Stimulated activated CD4-positive, alpha-beta T cell treated with anti-CD3 and anti-CD28 coated beads, Interleukin-15, amount 100 ng/mL, for 1 hour (primary cell): ENCODE results near the gene RBMX.
"Not testable (repeated sequence)": the region's sequence is repeated elsewhere in the genome, so short reads cannot be mapped to it uniquely, and the experiment has no call there.

Source experiments
- DNase-seq, 2 donors: peaks; one replicate each; pipeline ENCODE4 v3.0.0-alpha.2; 2020; ENCODE audit warnings: low read depth in 1 of 2, low spot score in 1 of 2

Gene RBMX

DNA sequence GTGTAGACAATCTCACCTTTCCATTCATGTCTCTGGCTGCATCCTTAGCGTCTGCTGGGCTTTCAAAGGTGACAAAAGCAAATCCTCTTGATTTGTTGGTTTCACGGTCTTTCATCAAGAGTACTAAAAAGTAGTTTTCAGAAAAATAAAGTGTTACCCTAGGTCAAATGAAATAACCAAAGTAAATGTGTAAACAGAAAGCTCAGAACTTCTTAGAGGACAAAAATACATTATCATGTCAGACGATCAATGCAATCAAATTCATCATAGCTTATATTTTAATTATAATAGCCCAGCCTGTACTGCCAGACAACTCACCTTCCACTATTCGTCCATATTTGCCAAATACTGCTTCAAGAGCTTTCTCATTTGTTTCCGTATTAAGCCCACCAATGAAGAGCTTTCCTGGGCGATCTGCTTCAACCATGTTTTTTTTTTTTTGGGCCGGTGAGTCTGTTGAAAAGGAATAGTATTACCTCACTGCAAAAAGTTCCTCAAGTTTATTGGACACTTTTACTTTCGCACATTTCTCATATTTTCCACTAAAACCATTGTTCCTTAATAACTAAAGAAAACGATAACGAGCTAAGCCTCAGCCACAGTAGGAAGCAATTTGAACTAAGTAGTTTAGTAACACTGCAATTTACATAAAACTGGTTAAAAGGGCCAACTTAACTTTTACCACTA, 1.4 kb downstream of the RBMX start:
- no peak for DNase-seq

DNA sequence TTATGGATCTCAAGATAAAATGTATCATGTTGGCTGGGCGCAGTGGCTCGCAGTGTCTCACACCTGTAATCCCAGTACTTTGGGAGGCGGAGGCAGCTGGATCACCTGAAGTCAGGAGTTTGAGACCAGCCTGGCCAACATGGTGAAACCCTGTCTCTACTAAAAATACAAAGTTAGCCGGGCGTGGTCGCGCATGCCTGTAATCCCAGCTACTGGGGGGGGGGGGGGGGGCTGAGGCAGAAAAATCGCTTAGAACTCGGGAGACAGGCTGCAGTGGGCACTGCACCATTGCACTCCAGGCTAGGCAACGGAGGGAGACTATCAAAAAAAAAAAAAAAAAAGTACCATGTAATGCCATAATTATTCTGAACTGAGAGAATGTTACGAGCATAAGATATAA, 2.1 kb downstream of the RBMX start:
- DNase-seq = no peak

DNA sequence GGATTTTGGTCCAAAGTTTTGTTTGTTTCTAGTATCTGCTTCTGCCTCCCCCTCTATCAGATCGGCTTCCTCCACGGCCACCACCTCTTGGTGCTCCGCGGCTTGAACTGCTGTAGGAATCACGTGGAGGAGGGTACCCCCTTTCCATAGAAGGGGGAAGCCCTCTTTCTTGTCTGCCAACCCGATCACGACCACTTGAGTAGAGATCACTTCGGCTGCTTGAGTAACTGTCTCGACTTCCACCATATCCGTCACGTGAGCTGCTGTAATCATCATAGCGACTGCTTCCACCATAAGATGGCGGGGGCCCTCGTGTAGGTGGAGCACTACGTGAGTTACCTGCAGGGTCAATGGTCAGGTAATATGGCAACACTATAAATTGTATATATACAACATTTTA, 6.4 kb downstream of the RBMX start:
- not testable (repeated sequence) for DNase-seq

- not testable (repeated sequence) for DNase-seq
These were observed 7.3 kb downstream of the RBMX start for GRCh38 chrX:136873210-136873609.

DNA sequence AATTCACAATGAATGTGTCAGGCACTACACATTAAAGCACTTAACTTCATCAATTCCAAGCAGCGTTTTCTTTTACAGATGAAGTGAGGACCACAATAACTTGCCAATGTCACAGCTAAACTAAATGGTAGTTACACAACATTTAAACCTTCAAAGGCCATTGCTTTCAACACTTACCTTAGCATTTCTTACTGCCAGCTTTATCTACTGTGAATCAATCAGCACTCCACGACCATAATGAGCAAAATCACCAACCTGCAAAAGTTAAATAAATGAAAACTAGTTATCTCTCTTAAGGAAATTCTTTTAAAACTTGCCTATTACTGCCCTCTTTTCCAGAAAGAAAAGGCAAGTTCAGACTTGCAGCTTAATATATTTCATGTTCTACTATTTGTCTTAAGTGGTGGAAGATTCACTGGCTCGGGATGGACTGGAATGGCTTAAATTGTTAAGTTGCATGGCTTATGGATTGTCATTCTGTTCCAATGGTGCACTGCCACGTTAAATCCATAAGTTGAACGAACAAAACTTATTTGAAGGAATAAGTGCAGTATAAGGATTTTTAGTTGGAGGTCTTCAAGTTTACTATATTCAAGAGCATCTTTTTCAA, 8.3 kb downstream of the RBMX start:
- DNase-seq = no peak

GRCh38 chrX:136870064-136870463, 10.5 kb downstream of the RBMX start:
- DNase-seq = no peak

DNA sequence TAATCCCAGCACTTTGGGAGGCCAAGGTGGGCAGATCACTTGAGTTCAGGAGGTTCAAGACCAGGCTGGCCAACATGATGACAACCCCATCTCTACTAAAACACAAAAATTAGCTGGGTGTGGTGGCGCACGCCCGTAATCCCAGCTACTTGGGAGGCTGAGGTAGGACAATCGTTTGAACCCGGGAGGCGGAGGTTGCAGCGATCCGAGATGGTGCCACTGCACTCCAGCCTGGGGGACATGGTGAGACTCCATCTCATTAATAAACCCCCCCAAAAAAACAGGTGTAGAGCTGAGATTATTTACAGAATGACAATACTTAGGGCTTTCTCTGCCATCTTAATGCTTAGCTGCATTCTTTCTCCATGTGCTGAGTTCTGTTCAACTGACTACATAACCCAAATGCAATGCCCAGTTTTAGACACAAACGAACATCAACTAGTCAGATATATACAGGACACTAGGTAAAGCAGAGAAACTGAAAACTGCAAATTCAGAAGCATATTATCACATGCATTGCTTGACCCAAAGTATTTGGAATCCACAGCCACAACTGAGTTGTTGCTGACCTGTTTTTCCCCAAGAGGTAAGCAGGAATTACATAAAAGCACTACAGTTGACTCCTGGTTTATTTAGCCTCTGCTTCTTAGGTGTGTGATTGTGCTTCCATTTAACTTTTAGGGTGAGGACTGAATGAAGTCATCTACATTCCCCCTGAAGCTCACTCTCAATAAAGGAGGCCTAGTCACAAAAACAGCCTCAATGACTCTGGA, 12.1 kb downstream of the RBMX start:
- no peak for DNase-seq

DNA sequence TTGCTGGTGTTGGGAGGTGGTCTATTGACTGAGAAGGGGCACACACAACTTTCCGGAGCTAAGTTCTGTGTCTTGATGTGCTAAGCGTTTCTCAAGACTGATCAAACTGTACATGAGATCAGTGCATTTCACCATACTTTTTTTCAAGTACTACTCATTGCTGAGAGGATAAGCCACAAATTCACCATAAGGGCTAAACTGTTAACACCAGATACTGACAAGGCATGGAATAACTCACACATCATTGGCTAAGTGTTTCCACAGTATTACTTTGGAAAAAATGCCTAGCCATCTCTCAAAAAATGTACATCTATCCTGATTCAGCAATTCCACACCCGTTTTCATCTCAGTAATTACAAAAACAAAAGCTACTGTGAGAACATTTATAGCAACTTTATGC, 13.0 kb downstream of the RBMX start:
- no peak for DNase-seq

GRCh38 chrX:136867096-136867491, 13.4 kb downstream of the RBMX start:
- no peak for DNase-seq

GRCh38 chrX:136866337-136867095, 14.0 kb downstream of the RBMX start:
- no peak for DNase-seq

DNA sequence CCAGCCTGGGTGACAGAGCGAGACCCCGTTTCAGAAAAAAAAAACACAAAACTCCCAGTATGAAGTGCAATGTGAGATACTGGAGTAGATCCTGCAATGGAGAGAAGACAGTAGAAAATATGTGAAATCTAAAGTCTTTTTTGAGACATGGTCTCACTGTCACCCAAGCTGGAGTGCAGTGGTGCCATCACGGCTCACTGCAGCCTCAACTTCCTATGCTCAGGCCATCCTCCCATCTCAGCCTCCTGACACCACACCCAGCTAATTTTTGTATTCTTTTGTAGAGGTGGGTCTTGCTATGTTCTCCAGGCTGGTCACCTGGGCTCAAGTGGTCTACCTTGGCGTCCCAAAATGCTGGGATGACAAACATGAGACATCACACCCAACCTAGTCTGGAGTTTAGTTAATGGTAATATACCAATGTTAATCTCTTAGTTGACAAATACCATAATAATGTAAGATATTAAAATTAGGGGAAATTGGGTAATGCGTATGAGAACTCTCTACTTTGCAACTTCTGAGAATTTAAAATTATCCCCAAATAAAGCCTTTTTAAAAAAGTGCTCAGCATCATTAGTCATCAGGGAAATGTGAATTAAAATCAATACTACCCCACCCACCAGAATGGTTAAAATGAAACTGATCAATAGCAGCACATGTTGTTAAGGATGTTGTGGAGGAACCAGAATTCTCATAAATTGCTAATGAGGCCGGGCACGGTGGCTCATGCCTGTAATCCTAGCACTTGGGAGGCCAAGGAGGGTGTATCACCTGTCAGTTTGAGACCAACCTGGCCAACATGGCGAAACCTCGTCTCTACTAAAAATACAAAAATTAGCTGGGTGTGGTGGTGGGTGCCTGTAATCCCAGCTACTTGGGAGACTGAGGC, 15.0 kb downstream of the RBMX start:
- no peak for DNase-seq

DNA sequence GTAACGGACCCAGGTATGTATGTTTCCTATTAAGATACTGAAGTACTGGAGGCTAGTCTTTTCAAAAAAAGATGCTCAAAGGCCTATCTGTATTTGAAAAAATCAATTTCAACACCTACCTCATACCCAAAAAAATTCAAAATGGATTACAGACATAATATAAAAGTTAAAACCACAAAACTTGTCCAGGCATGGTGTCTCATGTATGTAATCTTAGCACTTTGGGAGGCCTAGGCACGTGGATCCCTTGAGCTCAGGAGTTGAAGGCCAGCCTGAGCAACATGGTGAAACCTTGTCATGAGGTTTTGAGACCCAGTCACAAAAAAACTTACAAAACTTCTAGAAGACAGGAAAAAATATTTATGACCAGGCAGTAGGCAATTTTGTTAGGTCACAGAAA, 16.7 kb downstream of the RBMX start:
- DNase-seq = no peak

DNA sequence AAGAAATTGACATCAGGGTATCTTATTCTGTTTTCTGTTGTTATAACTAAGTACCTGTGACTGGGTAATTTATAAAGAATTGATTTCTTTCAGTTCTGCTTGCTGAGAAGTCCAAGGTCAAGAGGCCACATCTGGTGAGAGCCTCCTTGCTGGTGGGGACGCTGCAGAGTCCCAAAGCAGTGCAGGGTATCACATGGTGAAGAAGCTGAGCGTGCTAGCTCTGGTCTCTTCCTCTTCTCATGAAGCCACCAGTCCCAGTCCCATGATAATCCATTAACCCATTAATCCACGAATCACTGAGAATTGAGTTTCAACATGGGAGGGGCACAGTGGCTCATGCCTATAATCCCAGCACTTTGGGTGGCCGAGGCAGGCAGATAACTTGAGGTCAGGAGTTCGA, 18.0 kb downstream of the RBMX start:
- DNase-seq = no peak

DNA sequence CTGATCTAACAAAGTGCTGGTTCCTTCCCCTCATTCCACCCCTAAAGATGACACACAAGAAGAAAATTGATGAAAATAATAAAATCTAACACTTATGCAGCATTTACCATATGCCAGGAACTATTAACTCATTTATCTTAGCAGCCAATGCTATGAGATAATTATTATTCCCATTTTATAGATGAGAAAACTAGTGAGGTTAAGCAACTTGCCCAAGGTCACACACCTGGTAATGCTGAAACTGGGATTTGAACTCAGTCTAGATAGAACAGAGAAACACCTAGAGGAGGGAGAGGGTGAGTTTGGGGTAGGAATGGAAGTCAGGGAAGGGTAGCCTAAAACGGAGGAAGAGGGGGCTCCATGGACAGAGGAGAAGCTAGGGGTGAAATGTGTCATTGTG, 18.6 kb downstream of the RBMX start:
- DNase-seq = no peak

GRCh38 chrX:136858007-136858756, 22.3 kb downstream of the RBMX start:
- no peak for DNase-seq

DNA sequence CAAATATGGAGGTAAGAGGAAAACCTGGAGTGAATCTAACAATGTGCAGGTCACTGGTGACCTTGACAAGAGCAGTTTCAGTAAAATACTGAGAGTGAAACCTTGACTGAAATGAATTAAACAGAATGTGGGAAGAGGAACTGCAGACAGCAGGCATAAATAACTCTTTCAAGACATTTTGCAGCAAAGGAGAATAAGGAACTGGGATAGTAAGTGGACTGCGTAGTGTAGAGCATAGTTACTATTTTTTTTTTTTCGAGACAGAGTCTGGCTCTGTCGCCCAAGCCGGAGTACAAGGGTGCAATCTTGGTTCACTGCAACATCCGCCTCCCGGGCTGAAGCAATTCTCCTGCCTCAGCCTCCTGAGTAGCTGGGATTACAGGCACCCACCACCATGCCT, 24.0 kb downstream of the RBMX start:
- no peak for DNase-seq

DNA sequence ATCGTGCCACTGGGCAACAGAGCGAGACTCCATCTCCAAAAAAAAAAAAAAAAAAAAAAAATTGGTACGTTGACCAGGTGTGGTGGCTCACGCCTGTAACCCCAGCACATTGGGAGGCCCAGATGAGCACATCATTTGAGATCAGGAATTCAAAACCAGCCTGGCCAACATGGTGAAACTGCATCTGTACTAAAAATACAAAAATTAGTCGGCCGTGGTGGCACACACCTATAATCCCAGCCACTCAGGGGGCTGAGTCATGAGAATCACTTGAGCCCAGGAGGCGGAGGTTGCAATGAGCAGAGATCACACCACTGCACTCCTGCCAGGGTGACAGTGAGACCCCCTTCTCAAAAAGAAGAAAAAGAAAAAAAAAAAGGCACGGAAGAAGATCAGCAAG, 24.5 kb downstream of the RBMX start:
- DNase-seq = no peak

GRCh38 chrX:136851526-136851925, 29.0 kb downstream of the RBMX start:
- no peak for DNase-seq

DNA sequence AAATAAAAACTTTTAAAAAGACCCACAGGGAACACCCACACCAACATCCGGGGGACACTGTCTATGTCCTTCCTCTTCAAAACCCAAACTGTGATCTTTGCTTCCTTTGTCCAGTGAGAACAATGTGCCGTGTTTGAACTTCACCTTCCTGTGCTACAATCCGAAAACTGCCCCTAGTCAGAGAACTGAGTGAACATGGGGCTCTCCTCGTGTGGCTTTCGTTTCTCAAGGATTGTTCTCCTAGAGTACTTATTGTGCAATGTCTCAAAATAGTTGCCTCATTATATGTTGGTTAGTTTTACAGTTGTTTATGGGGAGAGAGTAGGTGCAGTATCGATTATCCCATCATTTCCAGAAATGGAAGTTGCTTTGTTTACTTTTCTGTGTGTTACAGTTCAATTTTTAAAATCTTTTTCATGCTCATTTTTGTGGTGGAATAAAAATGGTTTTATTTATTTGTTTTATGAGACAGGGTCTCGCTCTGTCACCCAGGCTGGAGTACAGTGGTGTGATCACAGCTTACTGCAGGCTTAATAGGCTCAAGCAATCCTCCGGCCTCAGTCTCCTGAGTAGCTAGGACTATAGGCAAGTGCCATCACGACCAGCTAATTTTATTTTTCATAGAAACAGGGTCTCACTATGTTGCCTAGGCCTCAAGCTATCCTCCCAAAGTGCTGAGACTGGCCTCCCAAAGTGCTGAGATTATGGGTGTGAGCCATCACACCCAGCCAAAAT, 29.9 kb downstream of the RBMX start:
- no peak for DNase-seq
